SK-N-SH (cell line): ENCODE measurements around the gene ATP6V1B1. TPM values are rescaled to one million over a fixed set of nuclear protein-coding genes. Genes with fewer than 3 reads are reported as not detected.
A peak's percentile ranks its signal among the peaks of the same experiment; 100 is the strongest.

Experiments used
- CTCF ChIA-PET: fragments of 300-600, 350-600 bp; formaldehyde crosslinking; extraction: SDS; loops from one replicate; lab custom pipeline; 2021; lab: Yijun Ruan, JAX
- POLR2A ChIA-PET: fragments of 350-600 bp; sonication (Branson Sonifier 250); formaldehyde crosslinking; extraction: SDS; loops from one replicate; lab custom pipeline; 2020; ENCODE audit warnings: antibody characterized with exemption, inconsistent platforms; lab: Yijun Ruan, JAX
- DNase-seq: peaks from one replicate; pipeline ENCODE4 v3.0.0; 2012
- H2AFZ ChIP-seq: fragments of 200-600 bp; sonication (generic); 2 replicates; pipeline ENCODE4 v1.8.1; 2016; ENCODE audit warnings: antibody characterized with exemption, mild to moderate bottlenecking, low read depth
- H3F3A ChIP-seq: fragments of 200-600 bp; sonication (generic); replicated peaks from 2 replicates; pipeline ENCODE3; 2016; ENCODE audit warnings: antibody characterized with exemption, mild to moderate bottlenecking; ENCODE audit not compliant: insufficient read depth
- H3K27ac ChIP-seq, 2 experiments: fragments of 200-500 bp in 1 of 2; fragments of 200-600 bp in 1 of 2; sonication (Bioruptor generic) in 1 of 2; sonication (generic), shearing (Covaris generic) in 1 of 2; 2 replicates each; pipeline versions ENCODE4 v1.5.1 to v1.6.1; 2014 to 2016; ENCODE audit warnings: low read depth in 2 of 2, inconsistent platforms in 1 of 2, low read length in 1 of 2, mild to moderate bottlenecking in 1 of 2, mixed read lengths in 1 of 2
- H3K27me3 ChIP-seq: fragments of 200-600 bp; sonication (generic), shearing (Covaris generic); 2 replicates; pipeline ENCODE4 v1.6.1; 2016; ENCODE audit warnings: mixed run types; ENCODE audit not compliant: insufficient read depth
- H3K36me3 ChIP-seq, 2 experiments: fragments of 200-500 bp in 1 of 2; fragments of 200-600 bp in 1 of 2; sonication (Bioruptor generic) in 1 of 2; sonication (generic) in 1 of 2; replicated peaks in 1 of 2; 2 replicates each; pipeline versions ENCODE3 to v1.5.1; 2014 to 2016; ENCODE audit warnings: low read length in 1 of 2, mild to moderate bottlenecking in 1 of 2; ENCODE audit not compliant: insufficient read depth in 2 of 2, control insufficient read depth in 1 of 2
- H3K4me1 ChIP-seq, 2 experiments: fragments of 200-500 bp in 1 of 2; fragments of 200-600 bp in 1 of 2; sonication (Bioruptor generic) in 1 of 2; sonication (generic), shearing (Covaris generic) in 1 of 2; 2 replicates each; pipeline versions ENCODE4 v1.5.1 to v1.6.1; 2014 to 2016; ENCODE audit warnings: low read depth in 1 of 2, low read length in 1 of 2, mixed run types in 1 of 2; ENCODE audit not compliant: insufficient read depth in 2 of 2, control insufficient read depth in 1 of 2
- H3K4me2 ChIP-seq: fragments of 200-600 bp; sonication (generic), shearing (Covaris generic); 2 replicates; pipeline ENCODE4 v1.6.1; 2017; ENCODE audit warnings: mixed run types
- H3K4me3 ChIP-seq, 2 experiments: fragments of 200-500 bp in 1 of 2; fragments of 200-600 bp in 1 of 2; sonication (Bioruptor generic) in 1 of 2; sonication (generic), shearing (Covaris generic) in 1 of 2; 2 replicates each; pipeline versions ENCODE4 v1.5.1 to v1.8.1; 2014 to 2016; ENCODE audit warnings: low read depth in 2 of 2, inconsistent platforms in 1 of 2, low read length in 1 of 2, mild to moderate bottlenecking in 1 of 2, mixed read lengths in 1 of 2, moderate library complexity in 1 of 2
- H3K79me2 ChIP-seq: fragments of 200-600 bp; sonication (generic); 2 replicates; pipeline ENCODE4 v1.8.1; 2017; ENCODE audit warnings: mild to moderate bottlenecking; ENCODE audit not compliant: insufficient read depth
- H3K9ac ChIP-seq: fragments of 200-600 bp; sonication (generic); 2 replicates; pipeline ENCODE4 v1.6.1; 2017; ENCODE audit warnings: mixed run types
- H3K9me2 ChIP-seq: fragments of 200-600 bp; sonication (generic); 2 replicates; pipeline ENCODE4 v1.6.1; 2017; ENCODE audit warnings: mixed run types
- H3K9me3 ChIP-seq: fragments of 200-600 bp; sonication (generic); 2 replicates; pipeline ENCODE4 v1.6.1; 2017; ENCODE audit warnings: mixed run types, mild to moderate bottlenecking, moderate library complexity
- H4K20me1 ChIP-seq: fragments of 200-600 bp; sonication (generic); 2 replicates; pipeline ENCODE4 v1.6.1; 2017; ENCODE audit warnings: mild to moderate bottlenecking, mixed run types; ENCODE audit not compliant: insufficient read depth
- CHD2 ChIP-seq: fragments of 150-350 bp; IDR thresholded peaks from 2 replicates; pipeline ENCODE4 v1.6.1; 2018; ENCODE audit warnings: low read length; ENCODE audit not compliant: partially characterized antibody
- EP300 ChIP-seq, 2 experiments: IDR thresholded peaks; 2 replicates each; pipeline versions ENCODE4 v1.4.0 to v1.6.1; 2012; ENCODE audit warnings: borderline replicate concordance in 1 of 2, low read depth in 1 of 2, low read length in 1 of 2
- EZH2phosphoT487 ChIP-seq: fragments of 200-600 bp; sonication (generic); IDR thresholded peaks from 2 replicates; pipeline ENCODE4 v1.6.1; 2017; ENCODE audit warnings: low read depth, mixed run types, mild to moderate bottlenecking, antibody characterized with exemption, moderate library complexity, borderline replicate concordance
- GABPA ChIP-seq: IDR thresholded peaks from 2 replicates; pipeline ENCODE4 v1.4.0; 2012; ENCODE audit warnings: low read depth, mild to moderate bottlenecking
- IRF3 ChIP-seq: fragments of 150-350 bp; IDR thresholded peaks from 2 replicates; pipeline ENCODE4 v1.6.1; 2016; ENCODE audit warnings: mild to moderate bottlenecking, low read depth, low read length
- JUND ChIP-seq: IDR thresholded peaks from 2 replicates; pipeline ENCODE4 v1.4.0; 2012
- MEF2A ChIP-seq: IDR thresholded peaks from 2 replicates; pipeline ENCODE4 v1.4.0; 2012; ENCODE audit warnings: low read depth, borderline replicate concordance
- NFIC ChIP-seq: IDR thresholded peaks from 2 replicates; pipeline ENCODE4 v1.4.0; 2012; ENCODE audit warnings: borderline replicate concordance
- POLR2AphosphoS5 ChIP-seq: IDR thresholded peaks from 2 replicates; pipeline ENCODE4 v1.6.1; 2012; ENCODE audit warnings: low read depth, low read length
- RFX5 ChIP-seq: IDR thresholded peaks from 2 replicates; pipeline ENCODE4 v1.6.1; 2012; ENCODE audit warnings: mild to moderate bottlenecking, improper control_type of control experiment, low read length
- SMC3 ChIP-seq: IDR thresholded peaks from 2 replicates; pipeline ENCODE4 v1.6.1; 2012; ENCODE audit warnings: low read depth, low read length, improper control_type of control experiment
- TAF1 ChIP-seq: IDR thresholded peaks from 2 replicates; pipeline ENCODE4 v1.6.1; 2012; ENCODE audit warnings: low read depth, mild to moderate bottlenecking, low read length, moderate library complexity, borderline replicate concordance
- YY1 ChIP-seq: IDR thresholded peaks from 2 replicates; pipeline ENCODE4 v1.4.0; 2012; ENCODE audit warnings: low read depth, mild to moderate bottlenecking
- ZBTB33 ChIP-seq: IDR thresholded peaks from 2 replicates; pipeline ENCODE4 v1.4.0; 2012; ENCODE audit warnings: low read depth, borderline replicate concordance
- WGBS: methylation state at CpG from one replicate; pipeline ENCODE4 v1.1.6; 2017; ENCODE audit warnings: low lambda C conversion rate; 5-methylcytosine and 5-hydroxymethylcytosine counted together
- polyA plus RNA-seq, 3 experiments: library from polyadenylated mRNA; depleted of rRNA; stranded (reverse); fragments of >200 nt; gene quantifications; 2 replicates each; pipeline ENCODE4 v1.2.3, GENCODE V29; 2012
- TF ChIP-seq, protein P1 (sequence below): fragments of 200-600 bp; sonication (generic); IDR thresholded peaks from 2 replicates; pipeline ENCODE4 v1.6.1; 2017; ENCODE audit warnings: antibody characterized with exemption, mild to moderate bottlenecking, moderate library complexity

The ATP6V1B1 gene
- polyA plus RNA-seq, 1 of the 3 experiments (the other 2 are of a cell fraction), result 4.9 TPM

DNA sequence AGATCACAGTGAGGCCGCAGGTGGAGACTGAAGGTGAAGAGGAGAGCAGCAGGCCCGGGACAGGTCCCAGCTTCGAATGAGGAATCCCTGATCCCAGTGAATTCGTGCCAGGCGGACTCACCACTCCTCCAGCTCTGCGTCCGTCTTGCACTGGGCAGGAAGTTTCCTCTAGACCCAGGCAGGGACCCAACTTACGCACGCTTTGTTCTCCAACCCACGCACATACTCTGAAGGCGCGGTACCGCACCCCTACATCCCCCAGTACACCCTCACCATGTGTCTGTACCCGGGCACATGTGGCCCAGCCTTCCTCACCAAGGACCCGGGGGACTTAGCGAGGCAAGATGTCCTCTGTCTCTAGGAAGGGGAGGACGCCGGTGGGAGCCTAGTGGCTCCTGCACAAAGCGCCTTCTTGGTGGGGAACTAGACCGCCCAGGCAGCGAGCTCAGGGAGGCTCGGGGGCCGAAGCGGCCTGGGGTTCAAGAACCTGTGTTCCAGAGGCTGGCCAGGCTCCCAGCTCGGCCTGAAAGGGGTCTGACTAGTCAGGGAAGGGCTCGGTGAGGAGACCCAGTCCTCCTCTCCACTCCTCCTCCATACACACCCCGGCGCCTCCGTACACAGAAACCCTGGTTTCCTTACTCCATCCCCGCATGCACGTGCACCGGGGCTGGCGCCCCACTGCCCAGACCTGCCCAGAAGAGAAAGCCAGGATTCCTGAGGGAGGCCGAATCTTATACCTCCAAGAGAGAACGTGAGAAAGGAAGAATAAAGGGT is 38.3 kb upstream of the ATP6V1B1 start:
- Histone ChIP-seq H3K9ac (no peak overlapping the region), H3K36me3 (no peaks in the 10 kb centered on the region), H3K4me1 (peaks cover 0 to 13% of the 10 kb centered on the region in 2 experiments; a peak in 2 of 4 replicates), H3K9me3 (no peaks in the 10 kb centered on the region), H3K4me3 (no peak overlapping the region), H3K4me2 (no peak overlapping the region), H3K9me2 (no peaks in the 10 kb centered on the region), H4K20me1 (no peaks in the 10 kb centered on the region; the same call in 1 of the 2 replicates), H3F3A (peaks cover 3% of the 10 kb centered on the region), H2AFZ (no peak overlapping the region), H3K27ac (no peak overlapping the region), H3K27me3 (no peaks in the 10 kb centered on the region), H3K79me2 (peaks cover 12% of the 10 kb centered on the region; the same call in 1 of the 2 replicates)
- 81% methylated on average over 24 of the region's 35 CpGs for WGBS
- no peak for TF ChIP-seq GABPA
- TF ChIP-seq POLR2AphosphoS5, result no peak
- no peak for TF ChIP-seq CHD2
- TF ChIP-seq JUND, result no peak
- no peak for TF ChIP-seq TAF1
- TF ChIP-seq MEF2A, result no peak
- TF ChIP-seq RFX5, result no peak
- TF ChIP-seq EZH2phosphoT487, result no peak
- TF ChIP-seq IRF3, result no peak
- TF ChIP-seq YY1, result no peak
- no peak for TF ChIP-seq ZBTB33
- DNase-seq, result no peak
- POLR2A ChIA-PET, result no interaction called here
- CTCF ChIA-PET, result interaction anchor here (1.5 to 3.7 kb wide), 3 partner anchors 26 to 50 kb away, joined by 7 to 27 read pairs (median 17); no protein-coding TSS in a partner anchor

GRCh38 chr2:70897977-70898226 is 37.8 kb upstream of the ATP6V1B1 start:
- no peak overlapping the region for H3K9ac ChIP-seq
- ChIA-PET CTCF (interaction anchor here (1.5 kb wide), 1 partner anchor 26 kb away, joined by 7 read pairs; no protein-coding TSS in a partner anchor), POLR2A (no interaction called here)
- H3K4me3 ChIP-seq, result no peak overlapping the region
- peaks cover 3% of the 10 kb centered on the region for H3F3A ChIP-seq
- H3K4me1 ChIP-seq, result peaks cover 0 to 16% of the 10 kb centered on the region in 2 experiments; a peak in 2 of 4 replicates
- no peaks in the 10 kb centered on the region for H3K9me3 ChIP-seq
- 80% methylated on average over 5 of the region's 5 CpGs for WGBS
- no peaks in the 10 kb centered on the region for H3K36me3 ChIP-seq
- peaks cover 16% of the 10 kb centered on the region; the same call in 1 of the 2 replicates for H3K79me2 ChIP-seq
- TF ChIP-seq NFIC (no peak), EP300 (IDR thresholded peaks at IDR 0.05; ENCODE audit: borderline replicate concordance in 1 of 2, low read depth in 1 of 2, low read length in 1 of 2) (no peak), SMC3 (no peak), JUND (no peak), YY1 (no peak)
- TF ChIP-seq, protein P1, sequence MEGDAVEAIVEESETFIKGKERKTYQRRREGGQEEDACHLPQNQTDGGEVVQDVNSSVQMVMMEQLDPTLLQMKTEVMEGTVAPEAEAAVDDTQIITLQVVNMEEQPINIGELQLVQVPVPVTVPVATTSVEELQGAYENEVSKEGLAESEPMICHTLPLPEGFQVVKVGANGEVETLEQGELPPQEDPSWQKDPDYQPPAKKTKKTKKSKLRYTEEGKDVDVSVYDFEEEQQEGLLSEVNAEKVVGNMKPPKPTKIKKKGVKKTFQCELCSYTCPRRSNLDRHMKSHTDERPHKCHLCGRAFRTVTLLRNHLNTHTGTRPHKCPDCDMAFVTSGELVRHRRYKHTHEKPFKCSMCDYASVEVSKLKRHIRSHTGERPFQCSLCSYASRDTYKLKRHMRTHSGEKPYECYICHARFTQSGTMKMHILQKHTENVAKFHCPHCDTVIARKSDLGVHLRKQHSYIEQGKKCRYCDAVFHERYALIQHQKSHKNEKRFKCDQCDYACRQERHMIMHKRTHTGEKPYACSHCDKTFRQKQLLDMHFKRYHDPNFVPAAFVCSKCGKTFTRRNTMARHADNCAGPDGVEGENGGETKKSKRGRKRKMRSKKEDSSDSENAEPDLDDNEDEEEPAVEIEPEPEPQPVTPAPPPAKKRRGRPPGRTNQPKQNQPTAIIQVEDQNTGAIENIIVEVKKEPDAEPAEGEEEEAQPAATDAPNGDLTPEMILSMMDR, result no peak
- no peak overlapping the region for H3K27ac ChIP-seq
- peak; percentile 7 for DNase-seq
- no peaks in the 10 kb centered on the region; the same call in 1 of the 2 replicates for H4K20me1 ChIP-seq
- H3K9me2 ChIP-seq, result no peaks in the 10 kb centered on the region
- no peaks in the 10 kb centered on the region for H3K27me3 ChIP-seq
- H3K4me2 ChIP-seq, result no peak overlapping the region
- no peak overlapping the region for H2AFZ ChIP-seq
